GM12878 (cell line): ENCODE results near the gene NPRL2. TPM values are rescaled to one million over a fixed set of nuclear protein-coding genes. Genes with fewer than 3 reads are reported as not detected.

Experiments
- ATAC-seq: fragments of 200-7000 bp; cut with Tn5 transposase; 3 replicates; pipeline ENCODE4 v1.9.1; 2020; ENCODE audit warnings: mild to moderate bottlenecking, moderate library complexity
- BruUV-seq: library from RNA; stranded (reverse); fragments of 400-500 nt; replicated peaks from 2 replicates; lab custom pipeline; 2021; lab: Mats Ljungman, UMichigan
- CTCF ChIA-PET: fragments of 300-600 bp; sonication (Branson Sonifier 250); formaldehyde crosslinking; extraction: SDS; loops from one replicate; lab custom pipeline; 2021; ENCODE audit warnings: inconsistent platforms; lab: Yijun Ruan, JAX
- POLR2A ChIA-PET: fragments of 350-600 bp; formaldehyde crosslinking; extraction: SDS; loops from one replicate; lab custom pipeline; 2021; ENCODE audit warnings: inconsistent platforms; lab: Charles Lee
- RAD21 ChIA-PET: fragments of 300-600 bp; sonication (Branson Sonifier 250); formaldehyde crosslinking; loops from one replicate; lab custom pipeline; 2023; ENCODE audit warnings: antibody characterized with exemption; ENCODE audit not compliant: unreplicated experiment; lab: Charles Lee
- SMC1A ChIA-PET: fragments of 300-600 bp; sonication (Branson Sonifier 250); formaldehyde crosslinking; loops from one replicate; lab custom pipeline; 2023; ENCODE audit not compliant: unreplicated experiment, uncharacterized antibody; lab: Charles Lee
- DNase-seq: peaks from one replicate; pipeline ENCODE4 v3.0.0-alpha.2; 2011; ENCODE audit warnings: low read depth, low spot score
- FAIRE-seq: peaks from 3 replicates; lab custom pipeline; 2011; peaks lifted over from hg19 to GRCh38; lab: Jason Lieb, UNC
- H2AFZ ChIP-seq: 2 replicates; pipeline ENCODE4 v1.6.0; 2011; ENCODE audit warnings: low read depth, low read length, control low read depth; ENCODE audit not compliant: control insufficient read depth
- H3K27ac ChIP-seq: 2 replicates; pipeline ENCODE4 v1.5.1; 2011; ENCODE audit warnings: control low read depth; ENCODE audit not compliant: control insufficient read depth, insufficient read depth
- H3K27me3 ChIP-seq, 2 experiments: replicated peaks in 1 of 2; 2 replicates each; pipeline versions ENCODE4 v1.6.0 to v1.6.1; 2011; ENCODE audit warnings: low read length in 1 of 2; ENCODE audit not compliant: control insufficient read depth in 2 of 2, insufficient read depth in 2 of 2
- H3K36me3 ChIP-seq, 2 experiments: 2 replicates each; pipeline ENCODE4 v1.5.1; 2011; ENCODE audit warnings: low read length in 1 of 2; ENCODE audit not compliant: control insufficient read depth in 2 of 2, insufficient read depth in 2 of 2
- H3K4me1 ChIP-seq: 2 replicates; pipeline ENCODE4 v1.6.1; 2011; ENCODE audit warnings: mild to moderate bottlenecking, low read length, moderate library complexity, mixed read lengths; ENCODE audit not compliant: control insufficient read depth, insufficient read depth
- H3K4me2 ChIP-seq: 2 replicates; pipeline ENCODE4 v1.6.0; 2011; ENCODE audit warnings: control low read depth; ENCODE audit not compliant: control insufficient read depth, insufficient read depth
- H3K4me3 ChIP-seq: fragments of 200-600 bp; sonication (generic); 2 replicates; pipeline ENCODE4 v1.5.1; 2016
- H3K79me2 ChIP-seq: 2 replicates; pipeline ENCODE4 v1.6.0; 2011; ENCODE audit warnings: low read length; ENCODE audit not compliant: control insufficient read depth, insufficient read depth
- H3K9ac ChIP-seq: 2 replicates; pipeline ENCODE4 v1.8.0; 2011; ENCODE audit warnings: low read length, control low read depth, mixed read lengths; ENCODE audit not compliant: control insufficient read depth, insufficient read depth
- H3K9me3 ChIP-seq: replicated peaks from 3 replicates; pipeline ENCODE4 v1.5.1; 2011; ENCODE audit warnings: mild to moderate bottlenecking, low read length; ENCODE audit not compliant: control insufficient read depth, insufficient read depth
- H4K20me1 ChIP-seq: 2 replicates; pipeline ENCODE4 v1.6.0; 2011; ENCODE audit not compliant: control insufficient read depth, insufficient read depth
- JUNB ChIP-seq: IDR thresholded peaks from 2 replicates; pipeline ENCODE4 v1.6.1; 2016; ENCODE audit warnings: antibody characterized with exemption, mild to moderate bottlenecking
- KLF5 ChIP-seq: fragments of 450-650 bp; IDR thresholded peaks from 2 replicates; pipeline ENCODE4 v1.6.1; 2014; ENCODE audit warnings: mild to moderate bottlenecking; ENCODE audit not compliant: partially characterized antibody
- NR2F1 ChIP-seq: fragments of 450-650 bp; conservative IDR thresholded peaks from 2 replicates; pipeline ENCODE4 v1.6.1; 2017; ENCODE audit warnings: mild to moderate bottlenecking
- RAD21 ChIP-seq: IDR thresholded peaks from 2 replicates; pipeline ENCODE4 v1.6.1; 2011; ENCODE audit warnings: mild to moderate bottlenecking, low read depth, low read length, moderate library complexity; ENCODE audit not compliant: insufficient read depth
- SMC3 ChIP-seq: IDR thresholded peaks from 2 replicates; pipeline ENCODE4 v1.6.1; 2011; ENCODE audit warnings: low read length, improper control_type of control experiment, borderline replicate concordance
- SPI1 ChIP-seq: IDR thresholded peaks from 2 replicates; pipeline ENCODE4 v1.6.1; 2011; ENCODE audit warnings: low read depth, mild to moderate bottlenecking, low read length, moderate library complexity, borderline replicate concordance; ENCODE audit not compliant: insufficient read depth
- ZNF384 ChIP-seq: IDR thresholded peaks from 2 replicates; pipeline ENCODE4 v1.6.1; 2012; ENCODE audit warnings: low read depth, mild to moderate bottlenecking, low read length, improper control_type of control experiment, borderline replicate concordance
- WGBS: methylation state at CpG from one replicate; pipeline ENCODE4 v1.1.6; 2016; ENCODE audit warnings: low lambda C conversion rate; ENCODE audit not compliant: insufficient replicate concordance, insufficient coverage; ENCODE audit errors: missing lambda C conversion rate; 5-methylcytosine and 5-hydroxymethylcytosine counted together
- in situ Hi-C: fragments of 300-500 bp; cut with MboI; formaldehyde crosslinking; loops from 9 replicates; pipeline ENCODE4 v1.14.3; 2018; ENCODE audit warnings: mixed read lengths
- intact Hi-C: fragments of 100-400 bp; cut with micrococcal nuclease; formaldehyde crosslinking; loops from one replicate; pipeline ENCODE4 v1.14.2; 2022; ENCODE audit not compliant: unreplicated experiment
- polyA plus RNA-seq, 11 experiments: library from polyadenylated mRNA; depleted of rRNA in 4 of 11; unstranded in 6 of 11; stranded (reverse) in 5 of 11; fragments of >200 nt; fragmentation: Nextera tagmentation in 4 of 11; fragmentation: Illumina TruSeq in 1 of 11; extraction: Ambion mirVana in 4 of 11; extraction: Trizol in 1 of 11; gene quantifications; 1 replicate in 1 of 11; 2 replicates in 10 of 11; pipeline versions ENCODE4 v1.2.1 to v1.2.3, GENCODE V29; 2011 to 2016; ENCODE audit warnings: inconsistent platforms in 2 of 11, missing spikeins in 2 of 11, low read depth in 1 of 11
- total RNA-seq, 4 experiments: library from RNA; depleted of rRNA in 3 of 4; stranded (reverse); fragments of >200 nt in 3 of 4; fragmentation: Illumina TruSeq in 1 of 4; extraction: Trizol in 1 of 4; gene quantifications; 2 replicates each; pipeline versions ENCODE4 v1.2.1 to v1.2.3, GENCODE V29; 2013 to 2021
- TF ChIP-seq, protein P1 (sequence below): fragments of 450-650 bp; IDR thresholded peaks from 2 replicates; pipeline ENCODE4 v1.6.1; 2017; ENCODE audit warnings: borderline replicate concordance
- TF ChIP-seq, protein P2 (sequence below): fragments of 450-650 bp; IDR thresholded peaks from 2 replicates; pipeline ENCODE4 v1.6.1; 2017; ENCODE audit warnings: low read depth, mild to moderate bottlenecking, moderate library complexity
- TF ChIP-seq, protein P3 (sequence below): fragments of 450-650 bp; IDR thresholded peaks from 2 replicates; pipeline ENCODE4 v1.6.1; 2016; ENCODE audit warnings: mild to moderate bottlenecking
- TF ChIP-seq, protein P4 (sequence below): fragments of 450-650 bp; IDR thresholded peaks from 2 replicates; pipeline ENCODE4 v1.6.1; 2017; ENCODE audit warnings: mild to moderate bottlenecking, moderate library complexity

Gene NPRL2
- total and polyA plus RNA-seq, 10 of the 15 experiments (the other 5 are each of a cell fraction or from before 2014, with no cell fraction given) = 17.8 to 54.2 (median 32.9) TPM

DNA sequence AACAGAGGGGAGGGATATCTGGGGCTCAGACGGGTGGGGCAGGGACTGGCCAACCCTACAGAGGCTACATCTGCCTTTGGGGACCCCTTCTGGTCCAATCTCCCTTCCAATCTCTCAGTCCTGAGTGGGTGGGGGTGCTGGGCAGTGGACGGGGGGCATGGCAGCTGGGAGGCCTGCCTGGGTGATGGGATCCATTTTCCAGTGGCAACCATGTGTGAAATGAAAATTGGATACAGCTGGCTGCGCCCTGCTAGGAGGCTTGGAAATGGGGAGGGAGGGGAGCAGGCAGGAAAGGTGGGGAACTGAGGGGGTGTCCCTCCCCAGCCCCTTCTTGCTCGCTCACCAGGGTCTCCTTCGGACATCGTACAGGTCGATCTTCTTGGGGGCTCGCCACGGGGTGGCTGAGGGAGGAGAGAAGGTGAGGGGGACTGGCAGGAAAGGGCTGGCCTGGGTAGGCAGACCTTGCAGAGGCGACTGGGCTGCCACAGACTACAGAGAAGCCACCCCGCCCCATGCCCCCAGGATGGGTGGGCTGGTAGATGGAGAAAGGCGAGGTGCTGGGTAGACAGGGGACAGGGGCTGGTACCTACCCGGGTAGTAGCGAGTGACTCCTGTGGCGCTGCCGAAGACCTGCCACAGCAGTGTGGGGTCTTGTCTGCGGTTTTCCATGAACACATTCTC, 30.0 kb upstream of the NPRL2 start:
- CTCF ChIA-PET = no interaction called here
- TF ChIP-seq SMC3 = no peak
- TF ChIP-seq, protein P1, sequence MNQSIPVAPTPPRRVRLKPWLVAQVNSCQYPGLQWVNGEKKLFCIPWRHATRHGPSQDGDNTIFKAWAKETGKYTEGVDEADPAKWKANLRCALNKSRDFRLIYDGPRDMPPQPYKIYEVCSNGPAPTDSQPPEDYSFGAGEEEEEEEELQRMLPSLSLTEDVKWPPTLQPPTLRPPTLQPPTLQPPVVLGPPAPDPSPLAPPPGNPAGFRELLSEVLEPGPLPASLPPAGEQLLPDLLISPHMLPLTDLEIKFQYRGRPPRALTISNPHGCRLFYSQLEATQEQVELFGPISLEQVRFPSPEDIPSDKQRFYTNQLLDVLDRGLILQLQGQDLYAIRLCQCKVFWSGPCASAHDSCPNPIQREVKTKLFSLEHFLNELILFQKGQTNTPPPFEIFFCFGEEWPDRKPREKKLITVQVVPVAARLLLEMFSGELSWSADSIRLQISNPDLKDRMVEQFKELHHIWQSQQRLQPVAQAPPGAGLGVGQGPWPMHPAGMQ = no peak
- TF ChIP-seq, protein P2, sequence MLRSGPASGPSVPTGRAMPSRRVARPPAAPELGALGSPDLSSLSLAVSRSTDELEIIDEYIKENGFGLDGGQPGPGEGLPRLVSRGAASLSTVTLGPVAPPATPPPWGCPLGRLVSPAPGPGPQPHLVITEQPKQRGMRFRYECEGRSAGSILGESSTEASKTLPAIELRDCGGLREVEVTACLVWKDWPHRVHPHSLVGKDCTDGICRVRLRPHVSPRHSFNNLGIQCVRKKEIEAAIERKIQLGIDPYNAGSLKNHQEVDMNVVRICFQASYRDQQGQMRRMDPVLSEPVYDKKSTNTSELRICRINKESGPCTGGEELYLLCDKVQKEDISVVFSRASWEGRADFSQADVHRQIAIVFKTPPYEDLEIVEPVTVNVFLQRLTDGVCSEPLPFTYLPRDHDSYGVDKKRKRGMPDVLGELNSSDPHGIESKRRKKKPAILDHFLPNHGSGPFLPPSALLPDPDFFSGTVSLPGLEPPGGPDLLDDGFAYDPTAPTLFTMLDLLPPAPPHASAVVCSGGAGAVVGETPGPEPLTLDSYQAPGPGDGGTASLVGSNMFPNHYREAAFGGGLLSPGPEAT = no peak
- no peak for TF ChIP-seq KLF5
- TF ChIP-seq NR2F1 = no peak
- no peak for TF ChIP-seq RAD21
- TF ChIP-seq ZNF384 = no peak
- TF ChIP-seq, protein P3, sequence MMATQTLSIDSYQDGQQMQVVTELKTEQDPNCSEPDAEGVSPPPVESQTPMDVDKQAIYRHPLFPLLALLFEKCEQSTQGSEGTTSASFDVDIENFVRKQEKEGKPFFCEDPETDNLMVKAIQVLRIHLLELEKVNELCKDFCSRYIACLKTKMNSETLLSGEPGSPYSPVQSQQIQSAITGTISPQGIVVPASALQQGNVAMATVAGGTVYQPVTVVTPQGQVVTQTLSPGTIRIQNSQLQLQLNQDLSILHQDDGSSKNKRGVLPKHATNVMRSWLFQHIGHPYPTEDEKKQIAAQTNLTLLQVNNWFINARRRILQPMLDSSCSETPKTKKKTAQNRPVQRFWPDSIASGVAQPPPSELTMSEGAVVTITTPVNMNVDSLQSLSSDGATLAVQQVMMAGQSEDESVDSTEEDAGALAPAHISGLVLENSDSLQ = no peak
- no peak for TF ChIP-seq JUNB
- TF ChIP-seq, protein P4, sequence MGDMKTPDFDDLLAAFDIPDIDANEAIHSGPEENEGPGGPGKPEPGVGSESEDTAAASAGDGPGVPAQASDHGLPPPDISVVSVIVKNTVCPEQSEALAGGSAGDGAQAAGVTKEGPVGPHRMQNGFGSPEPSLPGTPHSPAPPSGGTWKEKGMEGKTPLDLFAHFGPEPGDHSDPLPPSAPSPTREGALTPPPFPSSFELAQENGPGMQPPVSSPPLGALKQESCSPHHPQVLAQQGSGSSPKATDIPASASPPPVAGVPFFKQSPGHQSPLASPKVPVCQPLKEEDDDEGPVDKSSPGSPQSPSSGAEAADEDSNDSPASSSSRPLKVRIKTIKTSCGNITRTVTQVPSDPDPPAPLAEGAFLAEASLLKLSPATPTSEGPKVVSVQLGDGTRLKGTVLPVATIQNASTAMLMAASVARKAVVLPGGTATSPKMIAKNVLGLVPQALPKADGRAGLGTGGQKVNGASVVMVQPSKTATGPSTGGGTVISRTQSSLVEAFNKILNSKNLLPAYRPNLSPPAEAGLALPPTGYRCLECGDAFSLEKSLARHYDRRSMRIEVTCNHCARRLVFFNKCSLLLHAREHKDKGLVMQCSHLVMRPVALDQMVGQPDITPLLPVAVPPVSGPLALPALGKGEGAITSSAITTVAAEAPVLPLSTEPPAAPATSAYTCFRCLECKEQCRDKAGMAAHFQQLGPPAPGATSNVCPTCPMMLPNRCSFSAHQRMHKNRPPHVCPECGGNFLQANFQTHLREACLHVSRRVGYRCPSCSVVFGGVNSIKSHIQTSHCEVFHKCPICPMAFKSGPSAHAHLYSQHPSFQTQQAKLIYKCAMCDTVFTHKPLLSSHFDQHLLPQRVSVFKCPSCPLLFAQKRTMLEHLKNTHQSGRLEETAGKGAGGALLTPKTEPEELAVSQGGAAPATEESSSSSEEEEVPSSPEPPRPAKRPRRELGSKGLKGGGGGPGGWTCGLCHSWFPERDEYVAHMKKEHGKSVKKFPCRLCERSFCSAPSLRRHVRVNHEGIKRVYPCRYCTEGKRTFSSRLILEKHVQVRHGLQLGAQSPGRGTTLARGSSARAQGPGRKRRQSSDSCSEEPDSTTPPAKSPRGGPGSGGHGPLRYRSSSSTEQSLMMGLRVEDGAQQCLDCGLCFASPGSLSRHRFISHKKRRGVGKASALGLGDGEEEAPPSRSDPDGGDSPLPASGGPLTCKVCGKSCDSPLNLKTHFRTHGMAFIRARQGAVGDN = no peak
- no peak for TF ChIP-seq SPI1
- ATAC-seq (no peak), DNase-seq (no peak), FAIRE-seq (no peak)
- WGBS = 15% methylated on average over 17 of the region's 17 CpGs
- RAD21 ChIA-PET = no interaction called here
- no peak overlapping the region for H3K4me2 ChIP-seq
- H2AFZ ChIP-seq = no peak overlapping the region
- no peak overlapping the region for H3K4me3 ChIP-seq
- POLR2A ChIA-PET = interaction anchor here (0.6 kb wide), 2 partner anchors 21 to 304 kb away, joined by 4 to 6 read pairs; no protein-coding TSS in a partner anchor
- intact Hi-C loops (no loop called here), in situ Hi-C loops (no loop called here)
- H3K79me2 ChIP-seq = no peaks in the 10 kb centered on the region
- no peak overlapping the region for H3K9ac ChIP-seq
- H3K27me3 ChIP-seq = no peaks in the 10 kb centered on the region
- no peaks in the 10 kb centered on the region for H3K4me1 ChIP-seq
- SMC1A ChIA-PET = no interaction called here
- no peak overlapping the region for H3K27ac ChIP-seq
- BruUV-seq = no TSS peak
- H3K36me3 ChIP-seq = no peaks in the 10 kb centered on the region
- H3K9me3 ChIP-seq = no peaks in the 10 kb centered on the region
- H4K20me1 ChIP-seq = no peaks in the 10 kb centered on the region
